ENCODE measurements around the gene NCF4. TPM values are rescaled to one million over a fixed set of nuclear protein-coding genes. Genes with fewer than 3 reads are reported as not detected.

The NCF4 gene
- total RNA-seq, 1 experiment from 2014 or later, result not detected

GRCh38 chr22:36860438-36860820, 377 bp upstream of the NCF4 start:
- Histone ChIP-seq H3K14ac (ENCODE audit: insufficient read depth, low read length) (no peak overlapping the region), H3K23me2 (ENCODE audit: insufficient read length, low read depth, low read length, poor library complexity, severe bottlenecking) (no peaks in the 10 kb centered on the region), H2BK20ac (ENCODE audit: low read depth, low read length, poor library complexity, severe bottlenecking) (no peak overlapping the region)

More at GRCh38 chr22:36860438-36860820, 377 bp upstream of the NCF4 start:
- Mint-ChIP-seq H3K4me3 (no peak overlapping the region), H3K27ac (peak overlapping the region in 2 of 3 experiments; percentile 1 to 29; a peak in 1 of 7 replicates), H3K4me1 (peaks cover 4 to 5% of the 10 kb centered on the region in 2 experiments; a peak in 3 of 4 replicates), H3K9me3 (peaks cover 0 to 2% of the 10 kb centered on the region in 2 experiments; a peak in 1 of 5 replicates), H3K27me3 (ENCODE audit: low read depth) (peaks cover 47% of the 10 kb centered on the region), H3K36me3 (ENCODE audit: insufficient read depth in 1 of 3, low read depth in 3 of 3) (no peaks in the 10 kb centered on the region)
- Histone ChIP-seq H3K56ac (ENCODE audit: insufficient read length, low read depth, low read length) (no peak overlapping the region), H3K79me1 (ENCODE audit: insufficient read depth, low read depth, low read length, poor library complexity, severe bottlenecking) (no peaks in the 10 kb centered on the region), H3K18ac (ENCODE audit: insufficient read length, low read depth, low read length) (no peak overlapping the region), H2BK15ac (ENCODE audit: low read depth, low read length) (no peak overlapping the region), H3K27ac (ENCODE audit: insufficient read length, low read depth, low read length) (no peak overlapping the region), H3K27me3 (ENCODE audit: insufficient read depth, low read length) (no peaks in the 10 kb centered on the region; the same call in 1 of the 2 replicates), H3K9me3 (ENCODE audit: control insufficient read depth, low read depth, low read length) (no peaks in the 10 kb centered on the region), H4K8ac (replicated peaks; ENCODE audit: insufficient read length, low read depth, low read length) (no peak overlapping the region), H4K20me1 (ENCODE audit: control insufficient read depth, insufficient read depth, insufficient read length) (no peaks in the 10 kb centered on the region), H3K4me1 (ENCODE audit: insufficient read depth, low read length) (no peaks in the 10 kb centered on the region), H2BK12ac (ENCODE audit: insufficient read length, low read depth, low read length) (no peak overlapping the region), H3K79me2 (ENCODE audit: insufficient read depth, low read length) (no peaks in the 10 kb centered on the region), H4K91ac (ENCODE audit: insufficient read length, low read depth, low read length) (peak overlapping the region; percentile 21), H4K5ac (ENCODE audit: insufficient read length, low read depth, low read length) (no peak overlapping the region), H2BK120ac (ENCODE audit: low read depth, low read length, poor library complexity, severe bottlenecking) (no peak overlapping the region), H3K4ac (ENCODE audit: low read depth, low read length) (no peak overlapping the region), H3K4me2 (ENCODE audit: insufficient read depth, insufficient read length, low read length) (no peak overlapping the region), H2AK5ac (ENCODE audit: insufficient read length, low read length) (no peak overlapping the region), H3T11ph (ENCODE audit: low read length) (no peak overlapping the region), H3K23ac (ENCODE audit: insufficient read length, low read depth, low read length) (no peak overlapping the region), H2AFZ (ENCODE audit: low read length) (no peak overlapping the region), H2BK5ac (ENCODE audit: insufficient read length, low read length) (no peak overlapping the region), H3K9ac (ENCODE audit: extremely low read depth, insufficient read length, low read length) (no peak overlapping the region)
- DNase-seq, result no peak
- WGBS (ENCODE audit: extremely low coverage, insufficient read length, low lambda C conversion rate), result no CpG with 5 or more reads among the region's 2 CpGs
- TF ChIP-seq, protein P1, sequence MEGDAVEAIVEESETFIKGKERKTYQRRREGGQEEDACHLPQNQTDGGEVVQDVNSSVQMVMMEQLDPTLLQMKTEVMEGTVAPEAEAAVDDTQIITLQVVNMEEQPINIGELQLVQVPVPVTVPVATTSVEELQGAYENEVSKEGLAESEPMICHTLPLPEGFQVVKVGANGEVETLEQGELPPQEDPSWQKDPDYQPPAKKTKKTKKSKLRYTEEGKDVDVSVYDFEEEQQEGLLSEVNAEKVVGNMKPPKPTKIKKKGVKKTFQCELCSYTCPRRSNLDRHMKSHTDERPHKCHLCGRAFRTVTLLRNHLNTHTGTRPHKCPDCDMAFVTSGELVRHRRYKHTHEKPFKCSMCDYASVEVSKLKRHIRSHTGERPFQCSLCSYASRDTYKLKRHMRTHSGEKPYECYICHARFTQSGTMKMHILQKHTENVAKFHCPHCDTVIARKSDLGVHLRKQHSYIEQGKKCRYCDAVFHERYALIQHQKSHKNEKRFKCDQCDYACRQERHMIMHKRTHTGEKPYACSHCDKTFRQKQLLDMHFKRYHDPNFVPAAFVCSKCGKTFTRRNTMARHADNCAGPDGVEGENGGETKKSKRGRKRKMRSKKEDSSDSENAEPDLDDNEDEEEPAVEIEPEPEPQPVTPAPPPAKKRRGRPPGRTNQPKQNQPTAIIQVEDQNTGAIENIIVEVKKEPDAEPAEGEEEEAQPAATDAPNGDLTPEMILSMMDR (conservative IDR thresholded peaks at IDR 0.05), result no peak
